GM18909 (cell line): ENCODE data around the gene IGFBP5.

Source experiments
- ATAC-seq: cut with Tn5 transposase; IDR thresholded peaks from one replicate; pipeline ENCODE4 v1.9.1; 2021; ENCODE audit warnings: mild to moderate bottlenecking; ENCODE audit not compliant: unreplicated experiment, poor library complexity

The IGFBP5 gene

DNA sequence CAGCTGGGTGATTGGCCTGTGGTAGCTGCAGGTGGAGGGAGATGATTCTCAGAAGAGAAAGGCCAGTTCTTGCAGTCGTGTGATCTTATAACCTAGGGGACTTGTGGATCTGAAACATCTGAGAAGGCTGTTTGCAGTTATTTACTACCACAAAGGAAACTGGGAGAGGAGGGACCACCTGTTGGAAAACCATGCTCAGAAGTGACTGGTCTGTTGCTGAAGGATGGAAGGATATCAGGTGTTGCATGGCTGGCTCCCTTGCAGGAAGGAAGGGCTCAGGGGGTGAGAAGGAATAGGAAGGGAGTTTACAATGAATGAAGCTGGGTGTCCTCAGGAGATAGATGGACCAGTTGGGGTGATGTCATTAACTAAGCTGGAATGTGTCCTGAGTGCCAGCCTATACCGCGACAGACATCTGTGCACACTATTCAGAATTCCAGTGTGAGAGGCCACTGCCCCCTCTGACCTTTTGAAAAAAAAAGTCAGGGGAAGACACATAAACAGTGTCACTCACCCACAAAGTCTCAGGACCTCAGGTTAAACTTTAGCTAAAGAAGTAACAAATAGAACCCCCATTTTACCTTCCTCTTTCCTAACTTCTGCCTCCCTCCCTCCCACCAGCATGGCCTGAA is 44.6 kb downstream of the IGFBP5 start:
- ATAC-seq: no peak

DNA sequence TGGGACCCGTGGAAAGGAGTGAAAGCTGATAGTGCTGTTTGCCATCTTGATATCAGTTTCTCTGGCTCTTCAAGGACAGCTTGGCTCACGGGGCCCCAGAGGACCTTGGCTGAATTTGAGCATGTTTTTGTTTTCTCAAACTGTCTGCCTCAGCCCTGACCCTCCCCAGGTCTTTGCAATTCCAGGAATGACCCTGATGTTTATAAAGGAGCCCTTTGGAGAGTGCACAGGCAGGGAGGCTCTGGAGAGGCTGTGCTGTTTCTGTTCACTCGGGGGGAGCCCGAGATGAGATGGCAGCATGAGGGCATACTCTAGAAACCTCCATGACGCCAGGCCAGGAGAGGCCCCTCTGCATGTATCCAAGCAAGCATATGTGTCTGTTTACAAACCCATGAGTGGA is 45.8 kb downstream of the IGFBP5 start:
- ATAC-seq: no peak

DNA sequence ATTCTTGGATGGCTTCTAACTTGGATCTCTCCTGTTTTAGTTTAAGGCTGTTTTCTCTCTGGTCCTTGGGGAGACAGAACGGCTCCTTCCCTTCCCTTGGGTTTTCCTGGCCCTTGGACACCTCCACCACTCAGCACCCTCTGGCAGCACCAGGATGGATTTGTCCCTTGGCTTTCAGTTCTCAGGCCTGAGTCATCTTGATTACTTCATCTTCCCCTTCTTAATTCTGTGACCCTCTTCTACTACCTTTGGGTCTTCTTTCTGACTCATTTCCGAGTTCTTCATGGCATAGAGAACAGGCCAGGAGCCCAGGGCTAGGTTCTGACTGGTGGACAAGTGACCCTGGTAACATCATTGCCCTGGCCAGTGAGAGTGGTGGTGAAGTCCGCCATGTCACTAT is 47.2 kb downstream of the IGFBP5 start:
- no peak for ATAC-seq

DNA sequence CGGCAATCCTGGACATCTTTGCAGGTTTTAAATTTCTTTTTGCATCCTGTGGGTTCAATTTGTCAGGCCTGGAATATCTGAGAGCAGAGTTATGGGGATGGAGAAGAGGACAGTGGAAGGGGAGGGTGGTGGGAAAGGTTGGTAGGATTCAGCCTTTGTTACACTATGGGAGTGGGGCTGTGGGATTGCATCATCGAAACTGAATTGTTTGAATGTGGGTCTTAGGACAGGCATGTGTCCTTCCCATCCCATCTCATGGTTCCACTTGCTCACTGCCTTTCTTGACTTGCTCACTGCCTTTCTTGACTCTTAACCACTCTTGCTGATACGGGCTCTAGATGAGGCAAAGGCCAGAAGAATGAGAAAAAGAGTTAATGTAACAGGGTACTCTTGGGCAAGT is 49.2 kb downstream of the IGFBP5 start:
- ATAC-seq: no peak

DNA sequence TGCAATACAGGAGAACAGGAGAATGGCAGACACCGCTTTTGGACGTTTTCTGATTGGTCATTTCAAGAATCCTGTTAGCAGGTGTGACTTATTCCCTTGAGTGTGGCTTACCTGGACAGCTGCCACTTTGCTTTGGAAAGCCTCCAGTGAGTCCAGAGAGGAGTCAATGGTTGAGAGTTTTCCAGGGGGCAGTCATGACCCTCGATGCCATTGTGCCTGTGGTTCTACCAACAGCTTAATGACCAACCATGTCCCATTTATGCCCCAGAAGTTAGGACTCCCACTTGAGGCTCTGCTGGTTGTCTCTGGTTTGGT is 49.8 kb downstream of the IGFBP5 start:
- no peak for ATAC-seq

DNA sequence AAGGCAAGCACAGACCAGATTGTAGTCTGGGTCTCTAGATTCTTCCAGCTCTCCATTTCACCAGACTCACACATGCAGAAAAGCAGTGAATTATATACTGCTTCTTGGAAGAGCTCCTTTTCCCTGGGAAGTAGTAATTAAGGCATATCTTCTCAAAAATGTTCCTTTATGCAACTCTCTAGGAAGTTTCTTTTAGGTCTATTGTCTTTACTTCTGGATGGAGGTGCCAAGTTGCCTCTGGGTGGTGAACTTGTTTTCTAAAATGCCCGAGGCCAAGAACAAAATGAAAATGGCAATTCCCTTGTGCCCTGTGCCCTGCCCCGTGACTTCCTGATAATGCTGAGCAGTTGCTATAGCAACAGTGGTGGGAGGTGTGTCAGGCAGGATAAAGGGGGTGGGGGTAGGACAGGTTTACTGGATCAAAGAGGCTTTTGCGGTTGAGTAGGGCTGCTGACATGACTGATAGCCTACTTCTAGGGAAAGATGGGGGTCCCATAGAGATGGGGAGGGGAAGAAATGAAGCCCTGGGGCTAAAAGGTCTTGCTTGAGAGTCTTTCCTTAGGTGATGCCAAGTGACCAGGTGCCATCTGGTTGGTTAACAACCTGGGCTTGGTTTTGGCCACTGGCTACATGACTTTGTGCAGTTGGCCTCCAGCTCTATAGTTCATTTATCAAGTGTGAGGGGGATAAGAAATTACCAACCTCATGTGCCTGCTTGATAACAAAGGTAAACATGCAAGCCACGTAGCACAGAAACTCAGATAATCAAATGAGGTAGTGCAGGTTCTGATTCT is 50.3 kb downstream of the IGFBP5 start:
- no peak for ATAC-seq

DNA sequence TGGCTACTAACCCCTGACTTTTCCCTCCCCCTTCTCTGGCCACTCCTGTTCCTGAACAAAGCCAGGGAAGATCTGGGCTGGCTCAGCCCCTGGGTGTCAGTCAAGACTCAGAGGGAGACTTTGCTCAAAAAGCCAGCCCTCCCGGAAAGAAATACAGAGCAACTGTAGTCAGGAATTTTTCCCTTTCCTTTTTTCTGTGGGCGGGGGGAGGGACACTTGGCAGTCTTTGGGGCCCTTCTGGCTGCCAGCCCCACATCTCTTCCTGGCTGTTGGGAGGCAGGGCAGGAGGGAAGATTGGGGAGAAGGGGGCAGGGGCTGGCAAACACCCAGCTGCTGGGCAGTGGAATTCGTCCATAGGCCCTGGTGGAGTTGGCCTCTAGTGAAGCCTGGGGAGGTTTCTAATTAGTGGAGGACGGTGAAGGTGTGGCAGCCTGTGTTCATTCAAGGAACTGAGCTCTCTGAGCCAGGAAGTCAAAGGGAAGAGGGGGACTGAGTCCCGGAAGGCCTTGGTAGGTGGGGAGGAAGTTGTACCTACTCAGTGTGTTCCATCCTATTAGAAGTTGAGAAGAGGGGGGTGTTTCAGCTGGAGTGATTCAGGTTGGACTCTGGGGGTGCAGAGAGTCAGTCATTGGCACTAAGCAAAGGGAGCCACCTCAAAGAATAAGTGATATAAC is 51.2 kb downstream of the IGFBP5 start:
- no peak for ATAC-seq

DNA sequence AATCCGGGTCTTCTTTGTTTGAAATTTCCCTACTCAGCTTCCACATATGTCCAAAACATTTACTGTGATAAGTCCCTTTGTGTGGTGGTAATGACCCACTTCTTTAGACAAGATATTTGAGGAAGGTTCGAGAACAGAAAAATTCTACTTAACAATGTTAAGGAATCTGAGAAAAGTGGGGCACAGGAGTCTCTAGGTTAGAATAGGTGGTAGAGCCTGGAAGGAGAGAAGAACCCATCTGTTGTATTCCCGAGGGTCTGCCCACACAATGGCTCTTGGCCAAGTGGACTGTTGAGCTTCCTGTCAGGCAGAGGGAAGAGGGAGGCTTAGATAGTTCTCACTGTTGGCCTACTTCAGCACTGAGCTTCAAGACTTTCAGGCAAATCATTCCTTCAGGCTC is 57.9 kb downstream of the IGFBP5 start:
- no peak for ATAC-seq

DNA sequence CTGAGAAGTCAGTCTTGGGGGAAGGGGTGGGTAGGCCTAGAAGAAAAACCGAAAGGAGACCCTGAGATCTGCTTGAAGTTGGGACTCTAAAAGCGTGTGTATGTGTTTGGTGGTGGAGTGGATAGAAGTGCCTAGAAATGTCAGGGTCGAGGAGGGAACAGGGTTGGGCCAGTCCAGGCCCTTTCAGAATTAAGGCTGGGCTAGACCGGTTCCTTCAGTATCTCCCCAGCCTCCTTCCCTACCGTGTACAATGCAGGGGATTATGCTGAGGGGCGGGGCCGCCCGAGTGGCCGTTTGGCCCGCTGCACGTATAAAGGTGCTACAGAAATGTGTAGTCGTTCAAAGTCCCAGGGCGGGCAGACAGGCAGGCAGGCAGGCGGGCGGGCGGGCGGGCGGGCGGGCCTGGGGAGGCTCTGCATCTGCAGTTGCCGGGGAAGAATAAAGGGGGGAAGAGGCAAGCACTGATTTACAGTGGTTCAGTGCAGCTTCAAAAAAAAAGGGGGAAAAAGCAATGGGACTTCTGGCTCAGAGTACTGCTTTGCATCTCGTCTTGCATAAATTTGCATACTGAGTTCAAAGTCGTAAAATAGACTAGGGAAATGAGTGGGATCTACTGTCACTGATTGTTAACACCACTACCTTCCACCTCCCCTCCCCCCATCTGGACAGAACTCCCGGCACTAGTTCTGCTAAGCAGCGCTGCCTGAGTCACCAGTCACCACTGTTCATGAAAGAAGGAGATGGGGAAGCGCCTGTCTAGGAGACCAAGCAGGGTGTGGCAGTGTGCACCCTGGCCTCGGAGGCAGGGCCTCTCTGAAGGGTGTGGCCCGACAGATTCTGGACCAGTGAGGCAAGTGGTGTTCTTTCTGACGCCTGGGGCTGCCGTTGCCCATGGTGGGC is 58.5 kb downstream of the IGFBP5 start:
- no peak for ATAC-seq

DNA sequence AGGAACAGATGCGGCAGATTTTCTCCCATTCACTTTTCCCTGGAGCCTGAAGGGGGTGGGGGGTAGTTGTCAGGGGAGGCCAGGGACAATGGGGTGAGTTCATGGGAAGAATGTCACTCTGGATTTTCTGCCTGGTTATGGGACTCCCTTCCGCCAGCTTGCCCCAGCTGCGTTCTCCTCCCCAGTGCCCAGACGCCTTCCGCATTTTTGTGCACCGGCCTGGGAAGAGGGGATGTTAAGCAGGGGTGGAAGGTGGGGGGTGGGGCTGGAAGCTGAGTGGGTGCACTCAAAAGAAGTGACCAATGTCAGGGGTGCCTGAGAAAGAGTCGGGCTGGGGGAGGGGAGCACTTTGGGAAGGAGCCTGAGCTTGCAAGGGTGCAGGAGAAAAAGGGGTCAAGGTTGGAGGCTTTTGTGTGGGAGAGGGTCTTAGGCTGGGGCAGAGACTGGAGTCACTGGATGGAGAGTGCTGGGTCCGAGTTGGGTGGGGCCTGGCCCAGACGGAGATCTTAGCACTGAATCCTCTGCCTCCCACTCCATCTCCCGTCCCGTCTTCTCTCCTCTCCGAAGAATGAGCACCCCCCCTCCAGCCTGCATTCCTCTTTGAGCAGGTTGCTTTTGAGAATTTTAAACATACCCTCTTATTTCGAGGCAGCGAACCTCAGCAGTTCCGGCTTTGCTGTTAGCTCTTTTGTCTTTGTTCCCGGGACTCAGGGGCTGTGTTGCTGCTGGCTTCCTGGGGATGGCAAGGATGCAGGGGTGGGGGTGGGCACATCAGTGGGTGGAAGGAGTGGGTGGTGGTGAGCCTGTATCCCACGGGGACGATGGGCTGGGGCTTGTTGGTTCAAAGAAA is 59.4 kb downstream of the IGFBP5 start:
- ATAC-seq: no peak

DNA sequence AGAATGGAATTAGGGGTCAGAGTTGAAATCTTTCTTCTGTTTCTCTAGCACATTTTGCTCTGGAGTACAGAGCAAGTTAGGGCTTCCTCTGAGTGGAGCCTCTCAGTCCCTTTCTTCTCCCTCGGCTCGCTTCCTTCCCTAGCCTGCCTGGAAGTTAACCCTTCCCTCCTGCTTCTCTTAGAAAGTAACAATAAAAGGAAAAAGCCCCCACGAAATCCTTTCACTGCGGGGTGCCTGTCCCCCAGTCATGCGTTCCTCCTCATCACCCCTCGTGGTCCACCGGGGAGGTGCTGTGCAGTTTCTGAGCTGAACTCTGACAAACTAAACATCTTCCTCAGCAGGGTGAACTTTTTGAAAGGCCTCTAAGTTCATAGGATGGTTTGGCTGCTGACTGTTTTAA is 60.2 kb downstream of the IGFBP5 start:
- no peak for ATAC-seq

DNA sequence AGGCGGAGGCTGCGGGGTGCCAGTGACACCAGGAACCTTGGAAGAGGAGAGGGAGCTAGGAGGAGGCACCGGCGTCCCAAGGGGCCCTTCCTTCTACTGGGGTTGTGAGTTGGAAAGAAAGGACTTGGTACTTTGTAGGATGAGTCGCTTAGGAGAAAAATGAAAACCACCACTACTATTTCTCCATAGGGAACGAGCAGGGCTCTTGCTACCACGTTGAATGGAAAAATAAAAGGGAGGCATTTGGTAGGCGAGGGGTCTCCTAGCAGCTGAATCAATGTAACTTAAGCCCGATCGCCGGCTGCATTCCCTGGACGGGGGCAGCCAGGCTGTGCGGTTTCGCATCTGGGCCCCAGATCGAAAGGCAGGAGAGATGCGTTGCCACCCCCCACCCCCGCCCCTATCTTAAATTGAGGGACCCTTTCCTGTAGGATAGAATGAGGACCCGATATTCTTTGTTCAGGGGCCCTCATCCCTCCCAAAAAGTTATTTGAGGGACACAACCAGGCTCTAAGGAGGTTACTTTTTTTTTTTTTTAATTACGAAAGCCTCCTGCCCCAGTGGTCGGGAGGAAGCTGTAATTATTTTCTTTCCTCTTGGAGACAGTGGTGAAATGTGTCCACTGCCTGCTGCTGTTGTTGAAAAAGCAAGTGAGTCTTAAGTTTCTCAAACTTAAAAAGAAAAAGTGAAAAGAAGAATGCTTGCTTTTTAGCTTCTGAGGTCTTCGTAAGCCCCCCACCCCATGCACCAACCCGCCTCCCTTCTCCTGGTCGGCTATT is 60.8 kb downstream of the IGFBP5 start:
- ATAC-seq: no peak

DNA sequence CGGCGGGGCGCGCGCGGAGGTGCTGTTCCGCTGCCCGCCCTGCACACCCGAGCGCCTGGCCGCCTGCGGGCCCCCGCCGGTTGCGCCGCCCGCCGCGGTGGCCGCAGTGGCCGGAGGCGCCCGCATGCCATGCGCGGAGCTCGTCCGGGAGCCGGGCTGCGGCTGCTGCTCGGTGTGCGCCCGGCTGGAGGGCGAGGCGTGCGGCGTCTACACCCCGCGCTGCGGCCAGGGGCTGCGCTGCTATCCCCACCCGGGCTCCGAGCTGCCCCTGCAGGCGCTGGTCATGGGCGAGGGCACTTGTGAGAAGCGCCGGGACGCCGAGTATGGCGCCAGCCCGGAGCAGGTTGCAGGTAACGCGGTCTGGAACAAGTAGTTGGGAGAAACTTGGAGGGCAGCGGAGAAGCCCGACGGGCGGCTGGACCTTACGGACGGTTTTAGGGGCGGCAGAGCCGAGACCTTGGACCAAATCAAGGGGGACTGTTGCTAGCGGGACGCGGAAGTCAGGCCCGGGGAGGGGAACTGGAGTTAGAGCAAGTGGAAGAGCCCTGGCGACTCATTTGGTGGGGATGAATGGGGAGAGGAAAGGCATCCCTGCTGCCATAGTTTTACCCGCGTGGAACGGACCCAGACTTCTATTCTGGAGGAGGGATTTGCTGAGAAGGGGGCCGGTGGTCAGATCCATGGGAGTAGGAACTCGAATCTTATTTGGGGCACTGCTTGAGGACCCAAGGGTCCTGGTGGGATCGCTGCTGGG is 61.6 kb downstream of the IGFBP5 start:
- no peak for ATAC-seq

DNA sequence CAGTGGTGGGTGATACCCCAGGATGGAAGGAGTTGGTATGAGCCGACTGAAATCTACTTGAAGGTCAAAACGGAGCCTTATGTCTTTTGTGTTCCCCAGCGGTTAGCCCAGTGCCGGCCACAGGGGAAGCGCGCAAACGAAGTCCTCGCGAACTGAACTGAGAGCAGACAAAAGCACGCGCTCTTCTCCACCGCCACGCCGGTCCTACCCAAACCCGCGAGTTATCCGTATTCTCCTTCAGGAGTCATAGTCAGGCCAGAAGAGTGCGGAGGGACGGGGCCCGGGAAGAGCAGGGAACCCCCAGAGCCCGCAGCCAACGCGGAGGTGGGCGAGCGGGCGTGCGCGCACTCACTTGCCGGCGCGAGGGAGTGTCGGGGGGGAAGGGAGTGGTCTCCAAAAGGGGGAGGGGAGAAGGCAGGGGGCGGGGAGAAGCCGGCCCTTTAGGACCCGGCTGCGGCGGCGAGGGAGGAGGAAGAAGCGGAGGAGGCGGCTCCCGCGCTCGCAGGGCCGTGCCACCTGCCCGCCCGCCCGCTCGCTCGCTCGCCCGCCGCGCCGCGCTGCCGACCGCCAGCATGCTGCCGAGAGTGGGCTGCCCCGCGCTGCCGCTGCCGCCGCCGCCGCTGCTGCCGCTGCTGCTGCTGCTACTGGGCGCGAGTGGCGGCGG is 62.3 kb downstream of the IGFBP5 start, which contains the start of gene IGFBP2:
IGFBP2 (plus strand) TSS at position 469 of the 664 bp plus-strand sequence; CDS start at position 573, 104 bp downstream.
- ATAC-seq: no peak

DNA sequence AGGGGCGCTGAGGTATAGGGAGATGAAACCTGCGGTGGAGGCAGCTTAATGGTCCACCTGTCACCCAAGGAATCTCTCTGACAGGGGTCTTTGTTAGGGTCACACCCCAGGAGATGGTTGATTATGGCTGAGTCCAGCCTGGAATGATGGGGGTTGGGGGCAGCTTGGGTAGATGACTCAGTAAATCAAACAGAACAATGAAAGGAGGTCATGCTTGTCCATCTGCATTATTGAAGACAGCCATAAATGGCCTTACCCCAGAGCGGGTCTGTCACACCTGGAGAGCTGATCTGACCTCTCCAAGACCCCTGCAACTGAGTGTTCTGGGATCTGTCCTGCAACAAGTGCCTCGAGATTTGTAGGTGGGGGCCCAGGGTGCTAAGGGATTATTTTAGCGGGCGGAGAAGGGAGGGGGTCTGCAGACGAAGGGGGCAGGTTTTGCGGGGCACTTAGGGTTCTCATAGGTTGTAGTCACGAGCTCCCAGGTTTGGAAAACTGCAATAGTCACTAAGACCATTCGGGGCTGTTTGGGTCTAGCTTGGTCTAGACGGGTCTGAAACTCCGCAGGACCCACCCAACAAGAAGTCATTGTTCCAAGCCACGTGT is 62.9 kb downstream of the IGFBP5 start:
- no peak for ATAC-seq

DNA sequence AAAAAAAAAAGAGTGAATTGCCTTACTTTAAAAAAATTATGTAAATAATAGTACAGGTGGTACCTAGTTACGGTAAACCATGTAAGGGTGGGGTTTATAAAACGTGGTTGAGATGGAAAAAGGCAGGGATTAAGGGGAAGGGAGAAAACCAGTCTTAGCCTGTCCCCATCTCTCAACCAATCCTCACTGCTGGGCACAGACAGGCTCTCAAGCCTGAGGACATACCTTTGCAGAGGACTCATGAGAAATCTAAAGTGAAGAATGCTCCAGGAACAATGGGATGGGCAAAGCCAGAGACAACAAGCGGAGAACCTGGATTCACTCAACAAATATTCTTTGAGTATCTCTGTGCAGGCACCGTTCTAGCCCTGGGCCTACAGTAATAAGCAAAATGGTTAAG is 65.6 kb downstream of the IGFBP5 start:
- ATAC-seq: no peak

DNA sequence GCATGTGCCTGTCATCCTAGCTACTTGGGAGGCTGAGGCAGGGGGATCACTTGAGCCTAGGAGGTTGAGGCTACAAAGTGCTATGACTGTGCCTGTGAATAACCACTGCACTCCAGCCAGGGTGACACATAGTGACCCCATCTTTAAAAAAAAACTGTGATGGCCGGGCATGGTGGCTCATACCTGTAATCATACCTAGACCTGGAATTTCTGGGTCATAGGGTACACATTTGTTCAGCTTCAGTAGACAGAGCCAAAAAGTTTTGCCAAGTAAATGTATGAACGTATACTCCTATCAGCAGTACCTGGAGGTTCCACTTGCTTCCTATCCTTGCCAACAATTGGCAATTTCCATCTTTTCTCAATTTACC is 68.5 kb downstream of the IGFBP5 start:
- ATAC-seq: no peak
